ENCODE data around the gene HDAC5.

HDAC5 gene

GRCh38 chr17:44155488-44155887 is 32.0 kb upstream of the HDAC5 start:
- no peak for TF ChIP-seq CTCF (IDR thresholded peaks at IDR 0.05)

GRCh38 chr17:44152875-44153274 is 29.4 kb upstream of the HDAC5 start:
- TF ChIP-seq CTCF (IDR thresholded peaks at IDR 0.05) = no peak

- no peak for TF ChIP-seq CTCF (IDR thresholded peaks at IDR 0.05)
Observed at GRCh38 chr17:44149750-44150329, 26.4 kb upstream of the HDAC5 start.

- no peak for TF ChIP-seq CTCF (IDR thresholded peaks at IDR 0.05)
Observed at GRCh38 chr17:44147812-44148211, 24.4 kb upstream of the HDAC5 start.

- no peak for TF ChIP-seq CTCF (IDR thresholded peaks at IDR 0.05)
Observed at GRCh38 chr17:44146375-44147346, 23.2 kb upstream of the HDAC5 start.

GRCh38 chr17:44144966-44145739 is 21.7 kb upstream of the HDAC5 start:
- no peak for TF ChIP-seq CTCF (IDR thresholded peaks at IDR 0.05)

- TF ChIP-seq CTCF (IDR thresholded peaks at IDR 0.05) = no peak
Observed at GRCh38 chr17:44137891-44138709, 14.7 kb upstream of the HDAC5 start.

All from LNCAP (cell line).